ENCODE measurements around the gene PAMR1.
"Not testable (repeated sequence)": the region's sequence is repeated elsewhere in the genome, so short reads cannot be mapped to it uniquely, and the experiment has no call there.

The PAMR1 gene, protein sequence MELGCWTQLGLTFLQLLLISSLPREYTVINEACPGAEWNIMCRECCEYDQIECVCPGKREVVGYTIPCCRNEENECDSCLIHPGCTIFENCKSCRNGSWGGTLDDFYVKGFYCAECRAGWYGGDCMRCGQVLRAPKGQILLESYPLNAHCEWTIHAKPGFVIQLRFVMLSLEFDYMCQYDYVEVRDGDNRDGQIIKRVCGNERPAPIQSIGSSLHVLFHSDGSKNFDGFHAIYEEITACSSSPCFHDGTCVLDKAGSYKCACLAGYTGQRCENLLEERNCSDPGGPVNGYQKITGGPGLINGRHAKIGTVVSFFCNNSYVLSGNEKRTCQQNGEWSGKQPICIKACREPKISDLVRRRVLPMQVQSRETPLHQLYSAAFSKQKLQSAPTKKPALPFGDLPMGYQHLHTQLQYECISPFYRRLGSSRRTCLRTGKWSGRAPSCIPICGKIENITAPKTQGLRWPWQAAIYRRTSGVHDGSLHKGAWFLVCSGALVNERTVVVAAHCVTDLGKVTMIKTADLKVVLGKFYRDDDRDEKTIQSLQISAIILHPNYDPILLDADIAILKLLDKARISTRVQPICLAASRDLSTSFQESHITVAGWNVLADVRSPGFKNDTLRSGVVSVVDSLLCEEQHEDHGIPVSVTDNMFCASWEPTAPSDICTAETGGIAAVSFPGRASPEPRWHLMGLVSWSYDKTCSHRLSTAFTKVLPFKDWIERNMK

DNA sequence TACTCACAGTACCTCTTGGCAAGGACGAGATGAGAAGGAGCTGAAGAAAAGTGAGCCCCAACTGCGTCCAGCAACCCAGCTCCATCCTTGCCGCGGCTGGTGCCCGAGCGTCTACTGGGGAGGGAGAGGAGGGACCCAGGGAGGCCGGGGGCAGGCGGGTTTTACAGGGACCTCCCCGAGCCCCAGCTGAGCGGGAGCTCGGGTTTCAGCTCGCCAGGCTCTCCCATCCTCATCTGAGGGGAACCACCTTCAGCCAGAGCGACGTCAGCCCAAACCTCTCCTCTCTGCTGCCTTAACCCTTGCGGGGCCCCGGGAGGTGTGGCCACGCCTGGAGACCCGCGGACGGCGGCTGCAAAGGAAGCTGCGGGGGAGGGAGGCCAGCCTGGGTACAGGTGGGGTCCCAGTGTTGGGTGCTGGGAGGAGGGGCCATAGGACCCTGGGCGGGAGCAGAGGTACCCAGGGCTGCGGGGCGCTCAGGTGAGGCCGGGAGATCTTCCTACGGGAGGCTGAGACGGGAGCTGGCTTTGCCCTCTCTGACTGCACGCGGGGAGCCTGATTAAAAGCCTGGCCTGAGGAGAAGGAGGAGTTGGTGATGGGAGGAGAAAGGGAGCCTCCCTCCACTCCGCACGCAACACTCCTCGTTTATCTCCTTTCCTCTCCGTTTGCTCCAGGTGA lies at the start of gene PAMR1:
TSS of gene PAMR1 (minus strand) at position 116 of the 675 bp plus-strand sequence. CDS start at position 85, 31 bp downstream.
- DNase-seq = no peak

DNA sequence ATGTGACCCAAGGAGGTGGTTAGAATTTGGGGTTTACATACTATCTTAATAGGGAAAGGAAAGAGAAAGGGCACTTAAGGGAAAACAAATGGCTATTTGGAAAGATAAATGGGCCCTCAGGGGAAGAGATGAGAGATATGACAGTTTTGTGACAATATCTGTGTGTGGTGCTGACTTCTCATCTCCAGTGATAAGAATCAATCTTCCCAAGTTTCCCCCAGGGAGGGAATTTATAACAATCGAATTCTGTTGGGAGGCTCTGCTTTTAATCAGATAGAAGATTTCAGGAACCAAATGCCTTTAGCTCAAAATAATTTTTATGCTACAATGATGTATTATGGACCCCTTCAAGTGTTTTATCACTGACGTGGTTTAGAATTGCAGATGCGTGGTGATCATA lies 46.3 kb upstream of the PAMR1 start:
- DNase-seq = no peak

DNA sequence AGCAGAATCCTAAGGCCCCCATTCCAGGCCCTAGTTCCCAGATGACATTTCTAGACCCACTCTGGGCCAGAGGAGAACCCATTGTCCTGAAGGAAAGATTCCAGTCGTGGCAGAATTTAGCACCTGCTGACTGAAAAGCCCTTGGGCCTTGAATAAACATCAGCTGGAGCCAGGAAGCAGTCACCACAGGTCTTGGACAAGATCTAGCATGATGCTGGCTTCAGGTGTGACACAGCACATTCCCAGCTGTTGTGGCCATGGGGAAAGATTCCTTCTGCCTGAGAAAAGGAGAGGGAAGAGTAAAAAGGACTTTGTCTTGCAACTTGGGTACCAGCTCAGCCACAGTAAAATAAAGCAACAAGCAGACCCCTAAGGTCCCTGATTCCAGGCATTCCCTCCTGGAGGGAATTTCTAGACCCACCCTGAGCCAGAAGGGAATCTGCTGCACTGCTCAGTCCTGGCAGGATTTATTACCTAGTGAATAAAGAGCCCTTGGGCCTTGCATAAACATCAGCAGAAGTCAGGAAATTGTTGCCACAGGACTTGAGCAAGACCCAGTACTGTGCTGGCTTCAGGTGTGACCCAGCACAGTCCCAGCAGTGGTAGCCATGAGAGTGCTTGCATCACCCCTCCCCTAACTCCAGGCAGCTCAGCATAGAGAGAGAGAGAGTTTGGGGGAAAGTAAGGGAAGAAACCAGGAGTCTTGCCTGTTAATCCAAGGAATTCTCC lies 42.5 kb upstream of the PAMR1 start:
- no peak for DNase-seq

DNA sequence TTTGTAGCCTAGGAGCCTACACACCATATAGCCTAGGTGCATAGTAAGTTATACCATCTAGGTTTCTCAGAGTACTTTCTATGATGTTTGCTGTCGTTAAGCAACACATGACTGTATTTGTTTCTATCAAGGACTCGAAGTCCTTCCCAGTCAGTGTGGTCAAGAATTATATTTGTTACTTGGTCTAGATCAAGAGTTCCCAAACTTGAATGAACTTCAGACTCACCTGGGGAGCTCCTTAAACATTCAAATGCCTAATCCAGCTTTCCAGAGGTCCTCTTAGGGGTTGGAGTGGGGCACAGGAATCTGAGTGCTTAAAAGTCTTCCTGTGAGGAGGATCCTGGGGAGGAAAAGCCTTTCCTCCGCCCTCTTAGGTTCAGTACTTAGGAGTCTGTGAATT lies 41.5 kb upstream of the PAMR1 start:
- no peak for DNase-seq

DNA sequence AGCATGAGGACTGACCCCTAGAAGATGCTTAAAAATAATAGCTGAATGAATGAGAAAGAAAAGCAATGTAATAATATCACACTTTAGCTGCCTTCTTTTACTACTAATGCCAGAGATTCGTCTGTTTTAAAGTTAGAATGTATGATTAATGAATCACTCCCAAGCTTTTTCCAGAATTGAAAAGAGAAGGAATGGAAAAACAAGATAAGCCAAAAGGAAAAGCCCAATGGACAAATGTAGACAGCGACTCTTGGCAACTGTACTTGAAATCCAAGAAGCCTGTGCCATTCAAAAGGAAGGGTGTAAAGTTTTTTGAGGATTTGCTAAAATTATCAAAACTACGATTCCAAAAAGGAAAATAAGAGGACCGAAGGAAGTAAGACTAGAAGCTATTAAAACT lies 40.8 kb upstream of the PAMR1 start:
- no peak for DNase-seq

DNA sequence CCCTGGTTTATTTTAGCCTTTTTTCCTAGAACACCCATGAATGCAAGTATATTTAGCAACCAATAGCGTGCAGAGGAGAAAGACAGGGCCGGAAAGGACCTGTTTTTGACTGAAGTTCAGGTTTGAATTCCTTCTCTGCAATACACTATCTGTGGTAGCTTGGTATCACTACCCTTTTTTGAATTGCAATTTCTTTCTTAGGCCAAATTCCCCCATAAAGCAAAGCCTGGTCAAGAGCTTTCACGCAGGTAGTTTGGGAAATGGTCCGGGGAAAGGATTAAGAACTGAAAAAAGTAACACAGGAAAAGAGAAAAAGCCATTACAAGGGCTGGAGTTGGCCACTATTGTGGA lies 38.8 kb upstream of the PAMR1 start:
- DNase-seq = no peak

DNA sequence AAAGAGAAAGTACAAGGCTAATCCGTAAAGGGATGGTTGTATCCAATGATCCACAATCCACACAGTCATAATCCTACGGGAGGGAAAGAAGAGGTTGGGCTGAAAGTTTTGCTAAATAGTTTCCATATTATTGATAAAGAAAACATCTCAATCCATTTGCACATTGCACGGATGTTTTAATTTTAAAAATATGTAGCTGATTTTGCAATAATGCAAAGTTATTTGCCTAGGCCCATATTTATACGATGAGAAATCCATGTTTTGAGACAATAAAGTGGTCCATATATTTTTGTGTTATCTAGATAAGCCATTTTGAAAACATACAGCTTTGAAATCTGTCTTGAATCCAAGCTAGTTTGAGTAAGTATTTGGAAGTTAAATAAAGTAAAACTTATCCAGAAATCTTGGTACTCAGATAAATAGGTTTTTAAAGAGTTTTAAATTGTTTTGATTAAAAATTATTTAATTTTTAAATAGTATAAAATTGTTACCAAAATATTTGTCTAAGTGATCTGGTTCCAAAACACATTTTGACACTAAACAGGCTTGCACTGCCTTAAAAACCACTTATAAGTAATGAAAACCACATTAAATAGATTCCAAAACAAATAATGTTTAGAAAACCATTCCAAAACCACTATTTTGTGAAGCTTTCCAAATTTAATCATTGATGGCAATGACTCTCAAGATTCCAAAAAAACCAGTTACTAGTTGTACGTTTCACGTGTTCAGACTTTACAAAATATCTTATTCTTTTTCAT lies 38.2 kb upstream of the PAMR1 start:
- no peak for DNase-seq

DNA sequence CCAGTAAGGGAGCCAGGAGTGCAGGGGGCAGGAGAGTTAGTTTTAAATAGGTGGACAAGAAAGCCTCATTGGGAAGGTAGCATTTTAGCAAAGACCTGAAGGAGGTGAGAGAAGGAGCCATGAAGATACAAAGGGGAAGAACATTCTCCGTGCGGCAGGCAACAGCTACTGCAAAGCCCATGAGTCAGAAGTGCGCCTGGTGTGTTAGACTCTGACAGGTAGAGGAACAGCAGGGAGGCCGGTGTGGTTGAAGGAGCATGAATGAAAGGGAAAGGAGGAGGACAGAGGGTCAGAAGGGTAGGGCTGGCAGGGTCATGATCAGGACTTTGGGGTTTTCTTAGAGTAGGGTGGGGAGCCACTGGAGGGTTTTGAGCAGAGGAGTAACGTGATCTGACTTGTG lies 34.5 kb upstream of the PAMR1 start:
- no peak for DNase-seq

DNA sequence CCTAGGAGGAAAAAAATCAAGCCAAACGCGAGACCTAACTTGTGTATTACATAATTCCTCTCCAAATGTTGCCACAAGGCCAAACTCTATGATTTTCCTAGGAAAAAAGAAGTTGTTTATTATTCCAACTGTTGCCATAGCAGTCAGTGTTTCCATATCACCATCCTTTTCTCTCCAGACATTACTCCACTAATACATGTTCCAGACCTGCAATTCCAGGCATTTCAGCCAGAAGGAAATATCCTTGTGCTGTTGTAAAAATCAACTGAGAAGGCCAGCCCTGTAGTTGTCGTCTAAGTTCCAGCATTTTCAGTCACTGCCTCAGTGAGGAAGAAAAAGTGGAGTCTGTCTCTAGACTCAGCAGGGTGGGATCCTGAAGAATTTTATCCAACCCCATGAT lies 33.1 kb upstream of the PAMR1 start:
- no peak for DNase-seq

DNA sequence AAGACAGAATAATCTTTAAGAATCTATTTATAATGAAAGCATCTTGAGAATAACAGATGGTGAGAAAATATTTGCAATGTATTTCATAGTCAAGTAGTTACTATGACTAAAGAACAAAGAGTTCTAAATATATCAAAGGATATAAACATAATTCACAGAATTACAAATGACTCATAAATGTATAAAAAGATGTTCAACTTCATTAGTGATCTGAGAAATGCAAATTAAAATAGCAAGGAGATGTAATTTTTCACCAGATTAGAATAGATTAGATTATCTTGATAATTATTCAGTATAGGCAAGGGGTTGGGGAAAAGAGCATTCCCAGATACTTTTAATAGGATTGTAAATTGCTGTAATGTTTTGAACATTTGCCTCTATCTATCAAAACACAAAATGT lies 30.1 kb upstream of the PAMR1 start:
- DNase-seq = no peak

DNA sequence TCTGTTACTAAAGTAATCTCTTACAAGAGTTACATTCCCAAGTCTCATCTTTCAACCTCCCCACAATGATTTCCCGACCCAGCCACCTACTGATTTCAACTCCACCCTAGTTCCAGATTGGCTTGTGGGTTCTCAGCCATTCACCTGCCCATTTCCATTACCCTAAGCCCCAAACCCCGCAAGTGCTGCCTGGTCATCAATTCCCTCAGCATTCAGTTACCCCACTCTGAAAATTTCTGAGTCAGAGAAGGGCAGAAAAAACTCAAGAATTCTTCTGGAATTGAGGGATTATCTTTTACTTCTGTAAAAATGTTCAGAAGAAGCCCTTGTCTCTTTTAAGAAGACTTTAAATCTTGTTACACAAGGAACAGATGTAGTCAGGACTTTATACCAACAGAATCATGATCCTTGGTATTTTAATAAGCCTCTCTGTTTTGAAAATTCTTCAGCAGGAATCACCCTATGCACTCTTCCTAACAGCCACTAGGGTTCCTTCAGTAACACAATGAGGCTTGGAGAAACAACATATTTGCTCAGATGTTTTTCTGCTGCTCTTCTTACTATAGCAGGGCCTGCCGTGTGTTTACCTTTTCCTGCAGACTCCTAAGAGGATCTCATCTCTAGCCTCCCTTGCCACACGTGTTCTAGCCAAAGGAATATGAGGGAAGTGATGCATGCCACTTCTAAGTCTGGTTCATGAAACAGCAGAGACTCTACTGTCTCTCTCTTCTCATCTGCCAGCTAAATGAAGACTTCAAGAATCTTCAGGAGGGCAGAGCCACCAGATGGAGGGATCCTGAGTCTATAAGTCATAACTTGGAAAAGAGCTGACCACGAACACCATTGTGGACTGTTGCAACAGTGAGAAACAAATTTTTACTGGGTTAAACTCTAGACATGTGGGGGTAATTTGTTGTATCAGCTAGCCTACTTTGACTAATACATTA lies 29.3 kb upstream of the PAMR1 start:
- no peak for DNase-seq

DNA sequence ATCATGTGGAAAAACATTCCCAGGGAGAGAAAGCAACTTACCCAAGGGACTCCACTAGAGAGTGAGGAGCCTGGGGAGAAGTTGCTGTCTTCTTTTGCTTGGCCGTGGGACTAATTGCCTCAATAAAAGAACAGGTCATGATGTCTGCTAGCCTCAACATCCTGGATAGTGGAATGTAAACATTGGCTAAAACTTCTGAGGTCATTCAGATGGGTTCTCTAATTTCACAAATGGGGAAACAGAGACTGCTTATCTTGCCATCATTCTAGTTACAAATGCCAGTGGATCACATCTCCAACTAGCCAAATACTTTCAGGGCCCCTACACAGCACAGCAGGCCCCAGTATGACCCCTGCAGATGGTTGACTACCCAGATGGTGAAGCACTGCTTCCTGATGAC lies 28.4 kb upstream of the PAMR1 start:
- no peak for DNase-seq

DNA sequence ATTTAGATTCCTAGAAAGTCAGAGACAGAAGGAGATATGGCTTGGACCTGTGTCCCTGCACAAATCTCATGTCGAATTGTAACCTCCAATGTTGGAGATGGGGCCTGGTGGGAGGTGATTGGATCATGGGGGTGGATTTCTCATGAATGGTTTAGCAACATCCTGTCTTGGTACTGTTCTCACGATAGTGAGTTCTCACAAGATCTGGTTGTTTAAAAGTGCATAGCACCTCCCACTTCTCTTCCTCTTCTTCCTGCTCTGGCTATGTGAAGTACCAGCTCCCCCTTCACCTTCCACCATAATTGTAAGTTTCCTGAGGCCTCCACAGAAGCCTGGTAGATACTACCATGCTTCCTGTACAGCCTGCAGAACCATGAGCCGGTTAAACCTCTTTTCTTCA lies 27.6 kb upstream of the PAMR1 start:
- DNase-seq = no peak

DNA sequence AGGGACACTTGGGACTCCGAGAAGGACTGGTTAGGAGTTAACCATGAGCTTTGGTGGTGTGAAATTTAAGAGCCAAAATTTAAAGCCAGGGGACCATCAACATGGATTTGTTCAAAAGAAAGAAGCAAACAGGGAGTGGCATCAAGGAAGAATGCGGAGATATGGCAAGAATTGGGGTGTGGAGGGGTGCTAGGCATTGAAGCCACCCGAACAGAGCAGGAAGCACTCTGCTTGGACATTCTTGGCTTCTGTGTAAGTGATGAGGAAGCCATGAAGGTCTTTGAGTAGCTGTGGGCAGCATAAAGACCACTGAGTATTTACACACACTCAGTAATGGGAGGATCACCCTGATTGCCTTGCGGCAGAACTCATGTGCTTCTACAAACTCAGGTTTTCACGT lies 27.2 kb upstream of the PAMR1 start:
- no peak for DNase-seq

DNA sequence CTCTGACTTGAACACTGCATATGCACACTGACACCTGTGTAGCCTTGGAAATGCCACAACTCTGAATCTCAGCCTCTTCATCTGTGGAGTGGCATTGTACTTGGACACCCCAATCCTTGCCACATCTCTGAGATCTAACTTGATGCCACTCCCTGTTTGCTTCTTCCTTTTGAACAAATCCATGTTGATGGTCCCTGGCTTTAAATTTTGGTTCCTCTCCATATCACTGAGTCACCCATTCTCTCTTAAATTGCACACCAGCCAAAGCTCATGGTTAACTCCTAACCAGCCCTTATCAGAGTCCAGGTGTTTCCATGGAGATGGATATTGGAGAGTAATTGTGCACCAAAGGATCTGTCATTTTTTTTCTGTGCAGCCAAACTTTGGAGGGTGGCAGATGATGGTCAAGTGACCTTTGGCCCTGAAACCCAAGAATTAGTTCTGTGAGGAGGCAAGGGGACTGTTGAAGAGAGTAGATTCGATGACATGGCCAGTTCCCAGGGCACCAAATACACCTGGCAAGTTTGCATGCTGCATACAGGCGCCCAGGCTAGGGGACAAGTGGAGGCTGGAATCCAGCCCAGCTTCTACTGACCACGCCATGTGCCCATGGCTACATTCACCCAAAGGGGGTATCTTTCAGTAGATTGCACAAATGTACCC lies 25.1 kb upstream of the PAMR1 start:
- no peak for DNase-seq

DNA sequence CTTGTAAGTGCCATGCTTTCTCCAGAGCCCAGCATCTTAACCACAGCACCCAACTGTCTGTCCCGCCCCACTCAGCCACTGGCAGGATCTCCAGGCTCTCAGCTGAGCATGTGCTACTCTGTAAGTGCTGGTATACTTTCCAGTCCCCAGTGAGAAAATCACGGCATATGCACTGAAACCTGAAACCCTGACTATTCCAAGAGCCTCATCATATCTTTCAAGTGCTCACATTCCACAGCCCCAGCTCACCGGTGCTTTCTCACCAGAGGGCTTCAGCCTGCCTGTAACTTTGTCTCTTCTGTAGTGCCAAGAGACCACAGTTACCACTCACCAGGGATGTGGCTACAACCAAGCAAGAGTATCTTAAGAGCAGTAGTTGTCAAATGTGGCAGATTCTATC lies 24.4 kb upstream of the PAMR1 start:
- no peak for DNase-seq

DNA sequence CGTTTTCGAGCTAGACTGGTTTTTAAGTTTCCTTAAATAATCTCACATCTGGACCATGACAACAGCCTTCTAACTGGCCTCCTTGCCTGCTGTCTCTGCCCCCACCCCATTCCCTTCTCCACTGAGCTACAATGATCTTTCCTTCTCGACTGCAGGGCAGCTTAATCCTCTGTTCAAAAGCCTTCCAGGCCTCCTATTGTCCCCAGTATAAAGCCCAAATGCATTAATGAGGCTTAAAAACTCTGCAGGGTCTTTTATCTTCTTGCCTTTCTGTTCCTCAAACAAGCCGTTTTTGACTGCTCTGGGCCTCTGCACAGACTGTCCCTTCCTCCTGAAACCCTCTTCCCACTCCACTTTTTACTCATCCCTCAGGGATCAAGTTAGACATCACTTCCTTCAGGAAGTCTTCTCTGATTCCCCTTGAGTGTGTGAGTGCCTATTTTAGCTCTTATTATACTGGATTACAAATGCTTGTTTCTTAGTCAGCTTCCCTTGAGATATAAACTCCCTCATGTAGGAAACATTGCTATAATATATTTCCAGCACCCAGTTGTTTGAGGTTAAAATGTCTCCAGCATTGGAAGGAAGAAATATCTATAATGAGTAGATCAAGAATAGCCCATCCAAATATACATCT lies 23.6 kb upstream of the PAMR1 start:
- DNase-seq = no peak

DNA sequence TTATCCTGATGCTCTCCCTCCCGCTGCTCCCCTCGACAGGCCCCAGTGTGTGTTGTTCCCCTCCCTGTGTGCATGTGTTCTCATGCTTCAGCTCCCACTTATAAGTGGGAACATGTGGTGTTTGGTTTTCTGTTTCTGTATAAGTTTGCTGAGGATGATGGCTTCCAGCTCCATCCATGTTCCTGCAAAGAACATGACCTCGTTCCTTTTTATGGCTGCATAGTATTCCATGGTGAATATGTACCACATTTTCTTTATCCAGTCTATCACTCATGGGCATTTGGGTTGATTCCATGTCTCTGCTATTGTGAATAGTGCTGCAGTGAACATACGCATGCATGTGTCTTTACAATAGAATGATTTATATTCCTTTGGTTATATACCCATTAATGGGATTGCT lies 22.6 kb upstream of the PAMR1 start:
- DNase-seq = not testable (repeated sequence)

DNA sequence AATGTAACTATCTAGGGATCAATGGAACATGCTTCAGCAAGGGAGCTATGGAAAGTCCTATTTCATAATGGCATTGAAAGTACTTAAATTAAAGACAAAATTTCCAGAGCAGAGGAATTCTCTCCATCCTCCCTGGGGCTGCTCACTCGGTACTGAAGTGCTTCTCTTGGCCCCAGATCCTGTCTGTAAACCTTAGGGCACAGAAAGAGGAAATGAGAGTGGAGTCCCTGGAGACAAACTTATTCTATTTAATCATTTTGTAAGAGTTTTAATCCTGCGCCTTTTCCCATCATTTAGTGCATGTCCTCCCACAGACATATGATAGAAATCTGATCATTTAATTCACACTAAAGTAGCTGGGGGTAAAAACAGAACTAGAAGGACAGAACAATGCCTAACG lies 20.9 kb upstream of the PAMR1 start:
- no peak for DNase-seq

DNA sequence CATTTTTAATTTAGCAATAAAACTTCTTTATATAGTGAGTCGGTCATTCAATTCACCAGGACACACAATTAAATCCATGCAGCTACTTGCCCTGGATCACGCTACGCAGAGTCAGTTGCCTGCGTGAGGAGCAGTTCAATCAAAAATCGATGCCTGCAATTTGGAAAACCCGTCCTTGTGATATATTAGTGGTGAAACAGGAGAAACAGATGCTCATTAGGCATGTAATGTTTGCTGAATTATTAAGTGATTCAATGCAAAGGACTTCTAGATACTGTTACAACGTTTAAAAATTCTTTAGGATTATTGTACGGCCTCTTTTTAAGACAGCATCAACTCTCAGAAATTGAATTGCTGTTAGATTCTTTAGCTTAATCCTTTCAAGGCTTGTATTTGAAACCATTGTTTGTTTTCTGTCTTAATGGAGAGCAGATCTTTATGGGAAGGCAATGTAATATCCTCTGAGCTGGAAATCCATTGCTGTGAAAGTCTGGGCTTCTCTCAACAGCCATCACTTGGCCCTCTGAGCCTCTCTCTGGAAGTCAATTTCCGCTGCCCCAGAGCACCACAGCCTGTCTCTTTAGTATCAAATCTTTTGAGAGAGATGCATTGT lies 20.1 kb upstream of the PAMR1 start:
- DNase-seq = no peak
